Mesodermal cell (in vitro differentiated cells): Measurements from ENCODE around the gene HECTD4.
A peak's percentile ranks its signal among the peaks of the same experiment; 100 is the strongest.
"Not testable (repeated sequence)": the region's sequence is repeated elsewhere in the genome, so short reads cannot be mapped to it uniquely, and the experiment has no call there.

Experiments used
- H3K27ac ChIP-seq: 2 replicates; pipeline ENCODE4 v1.7.0; 2013; ENCODE audit warnings: mild to moderate bottlenecking, low read depth, low read length, moderate library complexity; ENCODE audit not compliant: severe bottlenecking
- H3K36me3 ChIP-seq: 2 replicates; pipeline ENCODE4 v1.7.1; 2013; ENCODE audit warnings: mild to moderate bottlenecking, low read length, moderate library complexity; ENCODE audit not compliant: control insufficient read depth, insufficient read depth
- H3K4me1 ChIP-seq: one replicate; pipeline ENCODE4 v1.7.1; 2013; ENCODE audit warnings: mild to moderate bottlenecking, low read length; ENCODE audit not compliant: insufficient read depth, control insufficient read depth, poor library complexity, severe bottlenecking
- H3K4me3 ChIP-seq: 2 replicates; pipeline ENCODE4 v1.7.0; 2013; ENCODE audit warnings: low read length, control low read depth, mild to moderate bottlenecking; ENCODE audit not compliant: insufficient read depth, poor library complexity, severe bottlenecking; ENCODE audit errors: extremely low read depth
- H3K9me3 ChIP-seq: 2 replicates; pipeline ENCODE4 v1.7.1; 2013; ENCODE audit warnings: mild to moderate bottlenecking, low read length, moderate library complexity; ENCODE audit not compliant: control insufficient read depth
- WGBS, 2 experiments: methylation state at CpG; one replicate each; pipeline ENCODE4 v1.1.5; 2013; ENCODE audit warnings: missing lambda C conversion rate in 2 of 2; ENCODE audit not compliant: insufficient coverage in 2 of 2; 5-methylcytosine and 5-hydroxymethylcytosine counted together

Gene HECTD4

GRCh38 chr12:112117685-112118084, 264.5 kb downstream of the HECTD4 start:
- no peaks in the 10 kb centered on the region for H3K9me3 ChIP-seq
- H3K36me3 ChIP-seq = no peaks in the 10 kb centered on the region
- H3K27ac ChIP-seq = no peak overlapping the region
- no peak overlapping the region for H3K4me3 ChIP-seq
- WGBS, 2 experiments = 98 to 100% methylated on average over 5 of the region's 8 CpGs
- H3K4me1 ChIP-seq = peaks cover 17% of the 10 kb centered on the region

- Histone ChIP-seq H3K36me3 (no peaks in the 10 kb centered on the region), H3K4me3 (no peak overlapping the region), H3K4me1 (peaks cover 16% of the 10 kb centered on the region), H3K9me3 (no peaks in the 10 kb centered on the region), H3K27ac (peak overlapping the region; percentile 69)
- 26 to 35% methylated on average over 6 of the region's 7 CpGs for WGBS, 2 experiments
Observed at GRCh38 chr12:112116232-112117060, 265.8 kb downstream of the HECTD4 start.

GRCh38 chr12:112115259-112116045, 266.8 kb downstream of the HECTD4 start:
- H3K36me3 ChIP-seq = no peaks in the 10 kb centered on the region
- WGBS, 2 experiments = 88 to 100% methylated on average over 1 to 3 of the region's 6 CpGs
- H3K4me1 ChIP-seq = peaks cover 16% of the 10 kb centered on the region
- H3K27ac ChIP-seq = no peak overlapping the region
- H3K9me3 ChIP-seq = no peaks in the 10 kb centered on the region
- no peak overlapping the region for H3K4me3 ChIP-seq

- 93 to 94% methylated on average over 5 to 6 of the region's 6 CpGs for WGBS, 2 experiments
- H3K27ac ChIP-seq = no peak overlapping the region
Observed at GRCh38 chr12:112112409-112113133, 269.7 kb downstream of the HECTD4 start.

GRCh38 chr12:112111931-112112330, 270.3 kb downstream of the HECTD4 start:
- Histone ChIP-seq H3K9me3 (no peaks in the 10 kb centered on the region), H3K27ac (no peak overlapping the region), H3K4me1 (peaks cover 22% of the 10 kb centered on the region), H3K4me3 (no peak overlapping the region), H3K36me3 (no peaks in the 10 kb centered on the region)
- 88% methylated on average over 5 of the region's 5 CpGs; no CpG with 5 or more reads in 1 of the 2 experiments for whole genome bisulfite sequencing, 2 experiments

More at GRCh38 chr12:112112409-112113133, 269.7 kb downstream of the HECTD4 start:
- no peaks in the 10 kb centered on the region for H3K36me3 ChIP-seq
- peaks cover 18% of the 10 kb centered on the region for H3K4me1 ChIP-seq
- no peak overlapping the region for H3K4me3 ChIP-seq
- H3K9me3 ChIP-seq = no peaks in the 10 kb centered on the region

GRCh38 chr12:112110787-112111662, 271.2 kb downstream of the HECTD4 start:
- not testable (repeated sequence) for H3K36me3 ChIP-seq, H3K27ac ChIP-seq, H3K4me3 ChIP-seq, H3K9me3 ChIP-seq
- WGBS, 2 experiments = 93 to 99% methylated on average over 9 to 14 of the region's 20 CpGs
- H3K4me1 ChIP-seq = peaks cover 21% of the 10 kb centered on the region
